SU-DHL-6 (cell line): Measurements from ENCODE around the gene TSPAN16.

Source experiments
- EZH2phosphoT487 ChIP-seq: fragments of 200-600 bp; sonication (generic), shearing (Covaris generic); conservative IDR thresholded peaks from 2 replicates; pipeline ENCODE4 v1.6.1; 2018; ENCODE audit warnings: mild to moderate bottlenecking, antibody characterized with exemption, low read length, moderate library complexity, mixed read lengths
- TF ChIP-seq, protein P1 (sequence below): fragments of 200-600 bp; sonication (generic); IDR thresholded peaks from one replicate; pipeline ENCODE4 v1.5.1; 2017; ENCODE audit warnings: antibody characterized with exemption, mild to moderate bottlenecking, low read length, moderate library complexity; ENCODE audit not compliant: insufficient read depth, poor library complexity, severe bottlenecking

- no peak for TF ChIP-seq EZH2phosphoT487
- TF ChIP-seq, protein P1, sequence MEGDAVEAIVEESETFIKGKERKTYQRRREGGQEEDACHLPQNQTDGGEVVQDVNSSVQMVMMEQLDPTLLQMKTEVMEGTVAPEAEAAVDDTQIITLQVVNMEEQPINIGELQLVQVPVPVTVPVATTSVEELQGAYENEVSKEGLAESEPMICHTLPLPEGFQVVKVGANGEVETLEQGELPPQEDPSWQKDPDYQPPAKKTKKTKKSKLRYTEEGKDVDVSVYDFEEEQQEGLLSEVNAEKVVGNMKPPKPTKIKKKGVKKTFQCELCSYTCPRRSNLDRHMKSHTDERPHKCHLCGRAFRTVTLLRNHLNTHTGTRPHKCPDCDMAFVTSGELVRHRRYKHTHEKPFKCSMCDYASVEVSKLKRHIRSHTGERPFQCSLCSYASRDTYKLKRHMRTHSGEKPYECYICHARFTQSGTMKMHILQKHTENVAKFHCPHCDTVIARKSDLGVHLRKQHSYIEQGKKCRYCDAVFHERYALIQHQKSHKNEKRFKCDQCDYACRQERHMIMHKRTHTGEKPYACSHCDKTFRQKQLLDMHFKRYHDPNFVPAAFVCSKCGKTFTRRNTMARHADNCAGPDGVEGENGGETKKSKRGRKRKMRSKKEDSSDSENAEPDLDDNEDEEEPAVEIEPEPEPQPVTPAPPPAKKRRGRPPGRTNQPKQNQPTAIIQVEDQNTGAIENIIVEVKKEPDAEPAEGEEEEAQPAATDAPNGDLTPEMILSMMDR = no peak
These were observed 5.7 kb upstream of the TSPAN16 start for GRCh38 chr19:11290256-11290655.
